Kidney epithelial cell (primary cell): ENCODE measurements around the gene TENT4B. TPM values are rescaled to one million over a fixed set of nuclear protein-coding genes. Genes with fewer than 3 reads are reported as not detected.
A peak's percentile ranks its signal among the peaks of the same experiment; 100 is the strongest.

ENCODE experiments used
- DNase-seq: peaks from one replicate; pipeline ENCODE4 v3.0.0-alpha.2; 2010; ENCODE audit warnings: low read depth
- H3K27me3 ChIP-seq: 2 replicates; pipeline ENCODE4 v1.6.0; 2011; ENCODE audit warnings: low read length; ENCODE audit not compliant: control insufficient read depth, insufficient read depth
- H3K36me3 ChIP-seq: 2 replicates; pipeline ENCODE4 v1.5.1; 2011; ENCODE audit warnings: low read length; ENCODE audit not compliant: control insufficient read depth, insufficient read depth
- H3K4me3 ChIP-seq: 2 replicates; pipeline ENCODE4 v1.5.1; 2011; ENCODE audit warnings: low read depth, mild to moderate bottlenecking, control low read depth, low read length
- total RNA-seq: library from RNA; depleted of rRNA; stranded (reverse); fragments of >200 nt; gene quantifications from 2 replicates; pipeline ENCODE4 v1.2.3, GENCODE V29; 2015
- TF ChIP-seq, protein P1 (sequence below): IDR thresholded peaks from 2 replicates; pipeline ENCODE4 v1.5.1; 2011; ENCODE audit warnings: mild to moderate bottlenecking, moderate library complexity, low read length, control low read depth, inconsistent platforms; ENCODE audit not compliant: insufficient read depth, poor library complexity, severe bottlenecking

Gene TENT4B
- total RNA-seq, 1 donor from 2014 or later: 11.0 TPM

DNA sequence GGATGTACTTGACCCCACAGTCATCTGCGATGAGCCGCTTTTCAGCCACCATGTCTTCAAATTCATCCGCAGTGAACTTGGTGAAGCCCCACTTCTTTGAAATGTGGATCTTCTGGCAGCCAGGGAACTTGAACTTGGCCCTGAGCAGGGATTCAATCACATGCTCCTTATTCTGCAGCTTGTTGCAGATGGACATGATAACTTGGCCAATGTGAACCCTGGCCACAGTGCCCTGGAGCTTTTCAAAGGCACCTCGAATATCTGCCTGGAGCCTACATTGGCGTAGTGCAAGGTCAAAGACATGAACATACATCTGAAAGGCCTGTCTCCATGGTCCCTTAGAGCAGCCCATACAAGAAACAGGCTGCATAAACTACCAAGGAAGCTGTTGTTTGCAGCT, 1.8 kb upstream of the TENT4B start:
- TF ChIP-seq, protein P1, sequence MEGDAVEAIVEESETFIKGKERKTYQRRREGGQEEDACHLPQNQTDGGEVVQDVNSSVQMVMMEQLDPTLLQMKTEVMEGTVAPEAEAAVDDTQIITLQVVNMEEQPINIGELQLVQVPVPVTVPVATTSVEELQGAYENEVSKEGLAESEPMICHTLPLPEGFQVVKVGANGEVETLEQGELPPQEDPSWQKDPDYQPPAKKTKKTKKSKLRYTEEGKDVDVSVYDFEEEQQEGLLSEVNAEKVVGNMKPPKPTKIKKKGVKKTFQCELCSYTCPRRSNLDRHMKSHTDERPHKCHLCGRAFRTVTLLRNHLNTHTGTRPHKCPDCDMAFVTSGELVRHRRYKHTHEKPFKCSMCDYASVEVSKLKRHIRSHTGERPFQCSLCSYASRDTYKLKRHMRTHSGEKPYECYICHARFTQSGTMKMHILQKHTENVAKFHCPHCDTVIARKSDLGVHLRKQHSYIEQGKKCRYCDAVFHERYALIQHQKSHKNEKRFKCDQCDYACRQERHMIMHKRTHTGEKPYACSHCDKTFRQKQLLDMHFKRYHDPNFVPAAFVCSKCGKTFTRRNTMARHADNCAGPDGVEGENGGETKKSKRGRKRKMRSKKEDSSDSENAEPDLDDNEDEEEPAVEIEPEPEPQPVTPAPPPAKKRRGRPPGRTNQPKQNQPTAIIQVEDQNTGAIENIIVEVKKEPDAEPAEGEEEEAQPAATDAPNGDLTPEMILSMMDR: no peak
- H3K36me3 ChIP-seq: no peaks in the 10 kb centered on the region
- no peak for DNase-seq
- no peaks in the 10 kb centered on the region for H3K27me3 ChIP-seq
- H3K4me3 ChIP-seq: no peak overlapping the region

DNA sequence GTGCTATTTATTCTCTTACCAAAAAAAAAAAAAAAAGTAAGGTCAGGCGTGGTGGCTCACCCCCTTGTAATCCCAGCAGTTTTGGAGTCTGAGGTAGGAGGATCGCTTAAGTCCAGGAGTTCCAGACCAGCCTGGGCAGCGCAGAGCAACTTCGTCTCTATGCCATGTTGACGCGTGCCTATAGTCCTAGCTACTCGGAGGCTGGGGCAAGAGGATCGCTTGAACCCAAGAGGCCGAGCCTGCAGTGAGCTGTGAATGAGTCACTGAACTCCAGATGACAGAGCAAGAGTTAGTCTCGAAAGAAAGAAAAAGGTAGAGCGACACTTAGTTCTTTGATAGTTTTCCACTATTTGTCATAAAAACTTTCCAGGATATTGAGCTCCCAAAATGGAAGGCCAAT, 1.4 kb upstream of the TENT4B start:
- TF ChIP-seq, protein P1: no peak
- Histone ChIP-seq H3K27me3 (no peaks in the 10 kb centered on the region), H3K36me3 (no peaks in the 10 kb centered on the region), H3K4me3 (no peak overlapping the region)
- DNase-seq: no peak

DNA sequence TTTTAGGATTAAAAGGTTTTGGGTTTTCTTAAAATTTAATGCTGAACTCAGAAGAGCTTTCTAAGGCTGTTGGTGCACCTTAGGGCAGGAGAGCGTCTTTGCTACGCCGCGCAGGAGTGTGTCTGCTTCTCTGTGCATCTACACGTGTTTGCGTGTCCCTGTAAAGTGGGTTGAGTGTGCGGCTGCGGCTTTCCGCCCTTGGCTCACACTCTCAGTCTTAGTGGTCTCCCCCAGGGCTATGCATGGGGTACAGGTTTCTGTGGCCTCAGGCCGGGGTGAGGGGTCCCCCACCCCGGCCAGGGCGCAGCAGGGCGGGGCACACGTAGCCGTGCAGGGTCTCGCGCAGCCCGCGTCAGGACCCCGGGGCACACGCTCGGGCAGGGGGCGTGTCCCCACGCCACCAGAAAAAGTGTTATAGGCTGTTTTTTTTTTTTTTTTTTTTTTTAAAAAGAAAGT, 727 bp upstream of the TENT4B start:
- Histone ChIP-seq H3K27me3 (no peaks in the 10 kb centered on the region), H3K4me3 (peak overlapping the region; percentile 88), H3K36me3 (no peaks in the 10 kb centered on the region)
- DNase-seq: no peak
- TF ChIP-seq, protein P1: no peak

DNA sequence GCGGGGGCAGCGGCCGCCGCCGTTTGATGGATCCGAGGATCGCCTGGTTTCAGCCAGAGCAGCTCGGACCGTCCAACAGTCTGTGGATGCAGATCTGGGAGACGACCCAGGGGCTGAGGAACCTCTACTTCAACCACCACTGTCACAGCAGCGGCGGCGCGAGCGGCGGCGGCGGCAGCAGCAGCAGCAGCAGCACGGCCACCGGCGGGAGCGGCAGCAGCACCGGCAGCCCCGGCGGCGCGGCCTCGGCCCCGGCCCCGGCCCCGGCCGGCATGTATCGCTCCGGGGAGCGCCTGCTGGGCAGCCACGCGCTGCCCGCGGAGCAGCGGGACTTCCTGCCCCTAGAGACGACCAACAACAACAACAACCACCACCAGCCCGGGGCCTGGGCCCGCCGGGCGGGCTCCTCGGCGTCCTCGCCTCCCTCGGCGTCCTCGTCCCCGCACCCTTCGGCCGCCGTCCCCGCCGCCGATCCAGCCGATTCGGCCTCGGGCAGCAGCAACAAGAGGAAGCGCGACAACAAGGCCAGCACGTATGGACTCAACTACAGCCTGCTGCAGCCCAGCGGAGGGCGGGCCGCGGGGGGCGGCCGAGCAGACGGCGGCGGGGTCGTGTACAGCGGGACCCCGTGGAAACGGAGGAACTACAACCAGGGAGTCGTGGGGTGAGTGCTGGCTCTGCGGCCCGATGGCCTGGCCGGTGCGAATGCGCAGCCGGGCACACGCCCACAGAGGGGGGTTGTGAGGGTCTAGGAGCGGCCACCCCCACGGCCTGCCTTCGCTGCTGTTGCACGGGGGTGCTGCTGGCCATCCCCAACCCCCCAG, 702 bp downstream of the TENT4B start:
- Histone ChIP-seq H3K27me3 (no peaks in the 10 kb centered on the region), H3K36me3 (no peaks in the 10 kb centered on the region), H3K4me3 (peak overlapping the region; percentile 67)
- TF ChIP-seq, protein P1: no peak
- no peak for DNase-seq

DNA sequence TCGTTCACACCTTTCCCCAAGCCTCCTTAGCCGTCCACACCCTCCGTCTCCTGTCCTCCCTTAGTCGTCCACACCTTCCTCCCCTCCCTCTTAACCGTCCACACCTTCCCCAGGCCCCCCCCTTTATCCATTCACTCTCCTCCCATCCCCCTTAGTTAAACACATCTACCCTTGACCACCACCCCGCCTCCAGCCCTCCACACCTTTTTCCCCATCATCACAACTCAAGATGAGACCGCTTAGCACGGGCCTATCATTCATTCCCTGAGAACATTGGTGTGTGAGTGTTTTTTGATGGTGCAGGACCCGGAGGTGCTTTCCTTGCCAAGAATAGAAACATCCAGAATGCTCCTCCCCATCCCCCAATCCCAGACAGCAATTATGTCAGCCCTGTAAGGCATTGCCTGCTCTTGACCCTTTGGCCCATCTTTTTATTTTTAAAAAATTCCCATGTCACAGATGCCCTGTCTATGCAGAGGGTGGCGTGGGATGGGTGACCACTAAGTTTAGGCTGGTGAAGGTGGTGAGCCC, 1.4 kb downstream of the TENT4B start:
- Histone ChIP-seq H3K36me3 (no peaks in the 10 kb centered on the region), H3K4me3 (peak overlapping the region; percentile 67), H3K27me3 (no peaks in the 10 kb centered on the region)
- no peak for DNase-seq
- TF ChIP-seq, protein P1: no peak

DNA sequence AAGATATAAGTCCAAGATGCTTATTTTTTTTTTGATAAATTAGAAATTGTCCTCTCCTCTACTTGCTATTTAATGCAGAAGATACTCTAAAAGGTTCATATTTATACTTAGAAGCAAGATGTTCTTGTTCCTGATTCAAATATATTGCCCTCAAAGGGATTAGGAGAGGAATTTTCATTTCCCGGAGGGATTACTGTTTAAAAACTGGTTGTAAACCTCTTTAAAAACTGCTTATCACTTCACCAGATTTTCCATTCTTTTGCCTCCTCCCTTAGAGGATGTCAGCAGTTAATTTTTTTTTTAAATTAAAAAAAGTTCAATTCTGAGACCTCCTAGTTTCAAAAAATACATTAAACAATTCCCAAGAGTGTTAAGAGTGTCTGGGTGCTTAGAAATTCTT, 2.8 kb downstream of the TENT4B start:
- Histone ChIP-seq H3K36me3 (no peaks in the 10 kb centered on the region), H3K4me3 (no peak overlapping the region), H3K27me3 (no peaks in the 10 kb centered on the region)
- TF ChIP-seq, protein P1: no peak
- no peak for DNase-seq
